ENCODE measurements around the gene PPP1R14B. TPM values are rescaled to one million over a fixed set of nuclear protein-coding genes. Genes with fewer than 3 reads are reported as not detected.

PPP1R14B gene
- total and polyA plus RNA-seq, 2 of the 13 experiments (the other 11 are each of a cell fraction or from before 2014, with no cell fraction given), result 110 to 148 TPM

GRCh38 chr11:64234647-64235379 lies 11.9 kb downstream of the PPP1R14B start (continued):
- TF ChIP-seq NR2C2 (CRISPR knock-in tag; IDR thresholded peaks at IDR 0.05; ENCODE audit: borderline replicate concordance) (no peak), ZNF407 (CRISPR knock-in tag; IDR thresholded peaks at IDR 0.05; ENCODE audit: not compliant biosample characterization) (no peak), SCMH1 (CRISPR knock-in tag; IDR thresholded peaks at IDR 0.05; ENCODE audit: borderline replicate concordance) (no peak), FLYWCH1 (CRISPR knock-in tag; IDR thresholded peaks at IDR 0.05) (no peak), MXD3 (CRISPR knock-in tag; IDR thresholded peaks at IDR 0.05) (peak; percentile 75; the same call in 1 of the 2 replicates), ZNF749 (CRISPR knock-in tag; IDR thresholded peaks at IDR 0.05; ENCODE audit: borderline replicate concordance) (no peak), ZNF30 (CRISPR knock-in tag; IDR thresholded peaks at IDR 0.05) (no peak), BCL3 (CRISPR knock-in tag; IDR thresholded peaks at IDR 0.05) (0 out of 2 replicates have a peak, but pooled peaks have one; percentile 26), ZNF652 (CRISPR knock-in tag; IDR thresholded peaks at IDR 0.05; ENCODE audit: borderline replicate concordance, low read depth) (no peak), ZNF251 (CRISPR knock-in tag; IDR thresholded peaks at IDR 0.05) (no peak), ZMYM2 (CRISPR knock-in tag; IDR thresholded peaks at IDR 0.05) (no peak), ARID5B (CRISPR knock-in tag; IDR thresholded peaks at IDR 0.05) (peak; percentile 45; the same call in 1 of the 2 replicates), REL (CRISPR knock-in tag; conservative IDR thresholded peaks at IDR 0.05) (no peak; the same call in 1 of the 2 replicates)

Measured in HepG2 (cell line).